Right atrium auricular region (tissue), 2 donors: ENCODE data around the gene PCSK9. TPM values are rescaled to one million over a fixed set of nuclear protein-coding genes. Genes with fewer than 3 reads are reported as not detected.

Source experiments
- DNase-seq: peaks from one replicate; pipeline ENCODE4 v3.0.0-alpha.2; 2019; ENCODE audit warnings: low spot score
- H3K27ac ChIP-seq, 2 donors: fragments of 200-600 bp; sonication (generic); 1 replicate in 1 of 2; 2 replicates in 1 of 2; pipeline ENCODE4 v1.5.1; 2016 to 2019
- H3K27me3 ChIP-seq, 2 donors: fragments of 200-600 bp; sonication (generic); one replicate each; pipeline versions ENCODE4 v1.5.1 to v1.6.0; 2017 to 2019
- H3K36me3 ChIP-seq: fragments of 200-600 bp; sonication (generic); one replicate; pipeline ENCODE4 v1.5.1; 2016
- H3K4me1 ChIP-seq, 2 donors: fragments of 200-600 bp; sonication (generic); one replicate each; pipeline versions ENCODE4 v1.5.1 to v1.6.0; 2017 to 2019
- H3K4me3 ChIP-seq, 2 donors: fragments of 200-600 bp; sonication (generic); 1 replicate in 1 of 2; 2 replicates in 1 of 2; pipeline ENCODE4 v1.5.1; 2017 to 2019; ENCODE audit warnings: mild to moderate bottlenecking in 1 of 2, moderate library complexity in 1 of 2
- H3K9me3 ChIP-seq, 2 donors: fragments of 200-600 bp; sonication (generic); one replicate each; pipeline ENCODE4 v1.5.1; 2019
- CTCF ChIP-seq, 2 donors: fragments of 200-600 bp; sonication (generic); IDR thresholded peaks; one replicate each; pipeline ENCODE4 v1.5.1; 2019; ENCODE audit warnings: antibody characterized with exemption in 2 of 2
- total RNA-seq, 2 donors: library from RNA; depleted of rRNA; stranded (reverse); fragments of >200 nt; gene quantifications; one replicate each; pipeline ENCODE4 v1.1.0, GENCODE V29; 2016

PCSK9 gene
- total RNA-seq, 2 donors from 2014 or later: 0.47 TPM; not detected in 1

- no peaks in the 10 kb centered on the region for H3K9me3 ChIP-seq
- no peaks in the 10 kb centered on the region for H3K27me3 ChIP-seq
- H3K4me1 ChIP-seq: peaks cover 0 to 14% of the 10 kb centered on the region in 2 donors
- no peak for DNase-seq
- no peak for TF ChIP-seq CTCF (IDR thresholded peaks at IDR 0.05)
- no peaks in the 10 kb centered on the region for H3K36me3 ChIP-seq
- no peak overlapping the region for H3K4me3 ChIP-seq
- no peak overlapping the region for H3K27ac ChIP-seq
Measured at GRCh38 chr1:55047611-55048010, 8.3 kb downstream of the PCSK9 start.

GRCh38 chr1:55048453-55049270 lies 9.3 kb downstream of the PCSK9 start:
- no peak for DNase-seq
- no peak for TF ChIP-seq CTCF (IDR thresholded peaks at IDR 0.05)
- H3K4me3 ChIP-seq: no peak overlapping the region
- peaks cover 0 to 21% of the 10 kb centered on the region in 2 donors for H3K4me1 ChIP-seq
- no peaks in the 10 kb centered on the region for H3K36me3 ChIP-seq
- no peaks in the 10 kb centered on the region for H3K27me3 ChIP-seq
- H3K9me3 ChIP-seq: no peaks in the 10 kb centered on the region
- no peak overlapping the region for H3K27ac ChIP-seq

- Histone ChIP-seq H3K36me3 (no peaks in the 10 kb centered on the region), H3K27ac (no peak overlapping the region), H3K9me3 (no peaks in the 10 kb centered on the region), H3K4me3 (no peak overlapping the region), H3K27me3 (no peaks in the 10 kb centered on the region), H3K4me1 (peaks cover 0 to 21% of the 10 kb centered on the region in 2 donors)
- DNase-seq: no peak
- TF ChIP-seq CTCF (IDR thresholded peaks at IDR 0.05): no peak
Measured at GRCh38 chr1:55049271-55049913, 10.0 kb downstream of the PCSK9 start.

GRCh38 chr1:55049914-55050278 lies 10.5 kb downstream of the PCSK9 start:
- H3K27ac ChIP-seq: no peak overlapping the region
- no peak for DNase-seq
- TF ChIP-seq CTCF (IDR thresholded peaks at IDR 0.05): no peak
- no peaks in the 10 kb centered on the region for H3K9me3 ChIP-seq
- H3K4me3 ChIP-seq: no peak overlapping the region
- H3K36me3 ChIP-seq: no peaks in the 10 kb centered on the region
- peaks cover 0 to 21% of the 10 kb centered on the region in 2 donors for H3K4me1 ChIP-seq
- H3K27me3 ChIP-seq: no peaks in the 10 kb centered on the region

- no peak for TF ChIP-seq CTCF (IDR thresholded peaks at IDR 0.05)
- no peaks in the 10 kb centered on the region for H3K36me3 ChIP-seq
- DNase-seq: no peak
Measured at GRCh38 chr1:55050283-55050682, 10.9 kb downstream of the PCSK9 start.

More at GRCh38 chr1:55050283-55050682, 10.9 kb downstream of the PCSK9 start:
- Histone ChIP-seq H3K27me3 (no peaks in the 10 kb centered on the region), H3K4me3 (no peak overlapping the region), H3K4me1 (peaks cover 0 to 21% of the 10 kb centered on the region in 2 donors), H3K9me3 (no peaks in the 10 kb centered on the region), H3K27ac (no peak overlapping the region)
